Parathyroid adenoma (tissue), 2 donors: ENCODE results near the gene ALPG.
"Not testable (repeated sequence)": the region's sequence is repeated elsewhere in the genome, so short reads cannot be mapped to it uniquely, and the experiment has no call there.

ENCODE experiments used
- H2AFZ ChIP-seq: fragments of 300-600 bp; sonication (generic); one replicate; pipeline ENCODE4 v1.7.0; 2017; ENCODE audit warnings: antibody characterized with exemption, mild to moderate bottlenecking
- H3K27ac ChIP-seq: fragments of 300-600 bp; sonication (generic); one replicate; pipeline ENCODE4 v1.7.0; 2017
- H3K27me3 ChIP-seq: fragments of 300-600 bp; sonication (generic); one replicate; pipeline ENCODE4 v1.7.0; 2017; ENCODE audit warnings: low read length; ENCODE audit not compliant: control insufficient read depth, insufficient read depth
- H3K36me3 ChIP-seq: fragments of 300-600 bp; sonication (generic); one replicate; pipeline ENCODE4 v1.7.0; 2017; ENCODE audit warnings: low read length; ENCODE audit not compliant: control insufficient read depth, insufficient read depth
- H3K4me1 ChIP-seq: fragments of 300-600 bp; sonication (generic); one replicate; pipeline ENCODE4 v1.7.0; 2017; ENCODE audit warnings: control low read depth
- H3K4me2 ChIP-seq: fragments of 300-600 bp; sonication (generic); one replicate; pipeline ENCODE4 v1.7.0; 2017; ENCODE audit warnings: low read length
- H3K4me3 ChIP-seq: fragments of 300-600 bp; sonication (generic); one replicate; pipeline ENCODE4 v1.7.0; 2017; ENCODE audit warnings: low read depth, low read length
- H3K79me2 ChIP-seq: fragments of 300-600 bp; sonication (generic); one replicate; pipeline ENCODE4 v1.7.0; 2017; ENCODE audit warnings: control low read depth
- H3K9ac ChIP-seq: fragments of 300-600 bp; sonication (generic); one replicate; pipeline ENCODE4 v1.7.0; 2017; ENCODE audit warnings: mild to moderate bottlenecking
- H3K9me3 ChIP-seq: fragments of 300-600 bp; sonication (generic); one replicate; pipeline ENCODE4 v1.7.0; 2017; ENCODE audit warnings: low read length; ENCODE audit not compliant: control insufficient read depth
- CTCF ChIP-seq: fragments of 300-600 bp; sonication (generic); IDR thresholded peaks from one replicate; pipeline ENCODE4 v1.7.0; 2017; ENCODE audit warnings: antibody characterized with exemption, mild to moderate bottlenecking
- donor health status: primary hyperparathyroidism.

ALPG gene

GRCh38 chr2:232448304-232448690 lies 41.7 kb downstream of the ALPG start:
- Histone ChIP-seq H3K27ac (no peak overlapping the region), H3K79me2 (no peaks in the 10 kb centered on the region), H2AFZ (no peak overlapping the region), H3K9ac (no peak overlapping the region), H3K4me1 (no peaks in the 10 kb centered on the region), H3K36me3 (no peaks in the 10 kb centered on the region), H3K4me3 (no peak overlapping the region), H3K9me3 (no peaks in the 10 kb centered on the region), H3K4me2 (no peak overlapping the region), H3K27me3 (no peaks in the 10 kb centered on the region)
- no peak for TF ChIP-seq CTCF

GRCh38 chr2:232449964-232450363 lies 43.3 kb downstream of the ALPG start:
- H3K9ac ChIP-seq, result no peak overlapping the region
- no peaks in the 10 kb centered on the region for H3K4me1 ChIP-seq
- no peaks in the 10 kb centered on the region for H3K9me3 ChIP-seq

GRCh38 chr2:232451645-232452044 lies 45.0 kb downstream of the ALPG start:
- H3K9me3 ChIP-seq, H3K36me3 ChIP-seq, H3K79me2 ChIP-seq, H2AFZ ChIP-seq, H3K4me3 ChIP-seq, H3K9ac ChIP-seq, H3K27ac ChIP-seq, H3K27me3 ChIP-seq, H3K4me2 ChIP-seq, H3K4me1 ChIP-seq: not testable (repeated sequence)

More at GRCh38 chr2:232449964-232450363, 43.3 kb downstream of the ALPG start:
- no peak overlapping the region for H3K4me3 ChIP-seq
- H3K27ac ChIP-seq, result no peak overlapping the region
- TF ChIP-seq CTCF, result no peak
- H3K4me2 ChIP-seq, result no peak overlapping the region
- H3K36me3 ChIP-seq, result no peaks in the 10 kb centered on the region
- no peaks in the 10 kb centered on the region for H3K27me3 ChIP-seq
- H3K79me2 ChIP-seq, result no peaks in the 10 kb centered on the region
- H2AFZ ChIP-seq, result no peak overlapping the region

GRCh38 chr2:232454630-232455029 lies 48.0 kb downstream of the ALPG start:
- H3K27me3 ChIP-seq, result no peaks in the 10 kb centered on the region

GRCh38 chr2:232455426-232456255 lies 49.0 kb downstream of the ALPG start, which contains the start of gene ALPI:
ALPI (plus strand) TSS chr2:232456153; CDS start chr2:232456200, 47 bp downstream.
- TF ChIP-seq CTCF, result no peak
- no peak within 1 kb of the TSS for H3K9ac ChIP-seq
- no peaks in the 10 kb centered on the region for H3K4me1 ChIP-seq
- no peak within 1 kb of the TSS for H3K27ac ChIP-seq
- no peaks in the 10 kb centered on the region for H3K27me3 ChIP-seq
- no peaks in the 10 kb centered on the region for H3K36me3 ChIP-seq
- H3K4me2 ChIP-seq, result no peak within 1 kb of the TSS
- no peak within 1 kb of the TSS for H2AFZ ChIP-seq
- no peaks in the 10 kb centered on the region for H3K79me2 ChIP-seq
- no peak within 1 kb of the TSS for H3K4me3 ChIP-seq
- no peaks in the 10 kb centered on the region for H3K9me3 ChIP-seq

More at GRCh38 chr2:232454630-232455029, 48.0 kb downstream of the ALPG start:
- H2AFZ ChIP-seq, result no peak overlapping the region
- H3K36me3 ChIP-seq, result no peaks in the 10 kb centered on the region
- no peak overlapping the region for H3K4me3 ChIP-seq
- H3K4me2 ChIP-seq, result no peak overlapping the region
- H3K79me2 ChIP-seq, result no peaks in the 10 kb centered on the region
- no peaks in the 10 kb centered on the region for H3K9me3 ChIP-seq
- no peaks in the 10 kb centered on the region for H3K4me1 ChIP-seq
- H3K27ac ChIP-seq, result no peak overlapping the region
- no peak overlapping the region for H3K9ac ChIP-seq
- no peak for TF ChIP-seq CTCF
